Fibroblast of lung (primary cell): Measurements from ENCODE around the gene OR1A1.
"Not testable (repeated sequence)": the region's sequence is repeated elsewhere in the genome, so short reads cannot be mapped to it uniquely, and the experiment has no call there.

Experiments
- CTCF ChIP-seq, 2 donors: IDR thresholded peaks in 1 of 2; conservative IDR thresholded peaks in 1 of 2; 1 replicate in 1 of 2; 2 replicates in 1 of 2; pipeline ENCODE4 v1.5.1; 2011 to 2012; ENCODE audit warnings: low read length in 2 of 2, control low read depth in 1 of 2, inconsistent platforms in 1 of 2, low read depth in 1 of 2, mild to moderate bottlenecking in 1 of 2
- EZH2 ChIP-seq: IDR thresholded peaks from 2 replicates; pipeline ENCODE4 v1.5.1; 2012; ENCODE audit warnings: low read length, control low read depth, mild to moderate bottlenecking; ENCODE audit errors: missing control alignments

- TF ChIP-seq EZH2; CTCF (conservative IDR thresholded peaks at IDR 0.05 in 1 of 2, IDR thresholded peaks at IDR 0.05 in 1 of 2; ENCODE audit: low read depth in 1 of 2, low read length in 2 of 2): not testable (repeated sequence)
These were observed 41.5 kb downstream of the OR1A1 start for GRCh38 chr17:3249013-3249412.
